ENCODE measurements around the gene MINDY4.

- TF ChIP-seq POLR2A (IDR thresholded peaks at IDR 0.05), result no peak
- no peak for TF ChIP-seq CTCF (IDR thresholded peaks at IDR 0.05)
These were observed 5.8 kb upstream of the MINDY4 start for GRCh38 chr7:30765408-30765807.
